ENCODE data around the gene MUS81.

Gene MUS81

DNA sequence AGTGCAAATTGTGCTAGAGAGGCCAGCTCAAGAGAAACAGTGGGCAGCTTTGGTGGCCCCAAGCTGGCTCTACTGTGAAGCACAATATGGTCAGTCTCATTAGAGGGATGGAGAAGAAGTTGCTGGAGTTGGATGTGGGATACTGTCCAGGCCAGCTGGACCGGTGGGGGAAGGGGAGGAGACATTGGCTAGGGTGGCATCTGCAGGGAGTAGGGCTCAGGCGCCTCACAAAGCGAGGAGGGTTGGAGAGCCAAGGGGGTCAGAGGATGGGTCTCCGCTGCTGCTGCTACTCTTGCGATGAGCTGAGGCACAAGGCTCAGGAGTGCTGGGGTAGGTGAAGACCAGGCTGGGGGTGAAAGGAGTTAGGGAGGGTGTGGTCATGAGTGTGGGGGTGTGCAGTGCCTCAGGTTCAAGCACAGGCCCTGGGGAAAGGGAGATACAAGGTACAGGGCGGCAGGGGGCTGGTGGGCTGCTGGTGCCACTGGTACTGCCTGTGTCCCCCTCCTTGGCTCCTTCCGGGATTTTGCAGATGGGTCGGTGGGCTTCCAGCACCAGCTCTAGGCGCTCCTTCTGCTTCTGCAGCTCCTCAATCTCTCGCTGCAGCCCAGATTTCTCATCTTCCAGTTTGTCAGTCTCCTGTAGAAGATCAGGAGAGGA is 32.6 kb downstream of the MUS81 start:
- DNase-seq = no peak

GRCh38 chr11:65894034-65894591 is 33.9 kb downstream of the MUS81 start:
- no peak for DNase-seq

DNA sequence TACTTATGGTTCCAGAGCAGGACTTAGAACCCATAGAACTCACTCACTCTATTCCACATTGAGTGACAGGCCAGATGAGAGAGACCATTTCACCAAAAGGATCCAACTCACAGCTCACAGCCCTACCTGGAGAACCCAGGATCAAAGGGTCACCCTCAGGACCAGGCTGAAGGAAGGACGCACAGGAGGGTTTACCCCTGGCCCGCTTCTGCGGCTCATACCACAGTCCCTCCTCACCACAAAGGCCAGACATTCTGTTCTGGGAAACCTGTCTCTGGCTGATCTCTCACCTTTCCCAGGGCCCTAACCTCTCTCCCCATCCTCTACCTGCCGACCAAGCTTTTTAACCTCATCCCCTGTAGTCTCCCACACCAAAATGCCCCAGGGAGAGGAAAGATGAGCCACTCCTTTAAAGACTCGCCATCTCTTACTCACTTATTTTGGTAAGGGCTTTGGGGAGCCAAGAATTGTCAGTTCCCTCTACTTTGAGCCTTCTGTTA is 35.3 kb downstream of the MUS81 start:
- DNase-seq = no peak

- DNase-seq = no peak
These were observed 36.1 kb downstream of the MUS81 start for GRCh38 chr11:65896034-65896999.

- DNase-seq = no peak
These were observed 36.8 kb downstream of the MUS81 start for GRCh38 chr11:65897020-65897471.

DNA sequence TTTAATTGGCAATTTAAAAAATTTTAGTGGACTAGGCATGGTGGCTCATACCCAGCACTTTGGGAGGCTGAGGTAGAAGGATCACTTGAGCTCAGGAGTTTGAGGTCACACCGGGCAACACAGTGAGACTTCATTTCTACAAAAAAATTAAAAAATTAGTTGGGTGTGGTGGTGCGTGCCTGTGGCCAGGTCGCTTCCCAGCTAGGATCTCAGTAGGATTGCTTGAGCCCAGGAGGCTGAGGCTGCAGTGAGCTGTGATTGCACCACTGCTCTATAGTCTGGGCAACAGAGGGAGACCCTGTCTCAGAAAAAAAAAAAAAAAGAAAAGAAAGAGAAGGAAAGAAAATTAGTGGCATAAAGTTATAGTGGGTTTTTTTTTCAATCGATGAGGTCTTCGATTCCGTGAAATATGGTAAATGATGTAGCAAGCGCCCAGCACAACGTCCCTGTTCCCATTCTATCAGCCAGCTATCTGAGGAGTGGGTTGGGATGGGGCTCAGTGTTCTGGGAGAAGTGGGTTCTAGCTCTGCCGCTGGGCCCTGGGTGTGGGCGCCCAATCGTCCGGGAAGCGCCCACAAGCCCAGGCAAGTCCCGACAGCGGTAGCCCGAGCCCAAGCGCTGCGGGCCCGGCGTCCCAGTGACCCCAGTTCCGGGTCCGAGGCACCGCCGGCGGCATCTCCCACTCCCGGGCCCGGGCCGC is 38.6 kb downstream of the MUS81 start:
- DNase-seq = no peak

- peak; percentile 46 for DNase-seq
These were observed 39.3 kb downstream of the MUS81 start for GRCh38 chr11:65899356-65900124.

GRCh38 chr11:65900125-65900898 is 40.1 kb downstream of the MUS81 start, which contains the start of gene FOSL1:
TSS of gene FOSL1 (minus strand) at chr11:65900388. CDS start at chr11:65900339, 49 bp downstream.
- DNase-seq = peak; percentile 93

- no peak for DNase-seq
These were observed 40.6 kb downstream of the MUS81 start for GRCh38 chr11:65900899-65901180.

GRCh38 chr11:65903068-65903481 is 42.8 kb downstream of the MUS81 start:
- DNase-seq = no peak

DNA sequence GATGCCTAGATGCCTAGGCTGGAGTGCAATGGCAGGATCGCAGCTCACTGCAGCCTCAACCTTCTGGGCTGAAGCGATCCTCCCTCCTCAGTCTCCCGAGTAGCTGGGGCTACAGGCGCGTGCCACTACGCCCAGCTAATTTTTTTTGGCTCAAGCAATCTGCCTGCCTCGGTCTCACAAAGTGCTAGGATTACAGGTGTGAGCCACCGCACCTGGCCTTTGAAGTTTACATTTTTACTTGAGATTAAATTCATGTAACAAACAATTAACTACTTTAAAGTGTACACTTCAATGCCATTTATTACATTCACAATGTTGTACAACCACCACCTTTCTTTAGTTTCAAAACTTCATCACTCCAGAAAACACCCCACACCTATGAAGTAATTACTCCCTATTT is 43.5 kb downstream of the MUS81 start:
- no peak for DNase-seq

DNA sequence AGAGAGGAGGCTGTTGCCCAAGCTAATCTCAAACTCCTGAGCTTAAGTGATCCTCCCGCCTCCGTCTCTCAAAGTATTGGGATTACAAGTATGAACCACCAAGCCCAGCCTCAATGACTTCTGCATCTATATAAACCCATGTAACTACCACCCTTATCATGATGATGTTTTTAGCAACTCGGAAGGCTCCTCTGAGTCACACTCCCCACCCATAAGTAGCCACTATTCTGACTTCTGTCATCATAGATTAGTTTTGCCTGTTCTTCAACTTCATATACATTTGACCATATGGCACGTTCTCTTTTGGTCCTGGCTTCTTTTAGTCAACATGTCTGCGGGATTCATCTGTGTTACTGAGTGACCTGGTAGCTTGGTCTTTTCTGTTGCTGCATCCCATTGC is 46.4 kb downstream of the MUS81 start:
- no peak for DNase-seq

- DNase-seq = no peak
These were observed 47.6 kb downstream of the MUS81 start for GRCh38 chr11:65907878-65908277.

DNA sequence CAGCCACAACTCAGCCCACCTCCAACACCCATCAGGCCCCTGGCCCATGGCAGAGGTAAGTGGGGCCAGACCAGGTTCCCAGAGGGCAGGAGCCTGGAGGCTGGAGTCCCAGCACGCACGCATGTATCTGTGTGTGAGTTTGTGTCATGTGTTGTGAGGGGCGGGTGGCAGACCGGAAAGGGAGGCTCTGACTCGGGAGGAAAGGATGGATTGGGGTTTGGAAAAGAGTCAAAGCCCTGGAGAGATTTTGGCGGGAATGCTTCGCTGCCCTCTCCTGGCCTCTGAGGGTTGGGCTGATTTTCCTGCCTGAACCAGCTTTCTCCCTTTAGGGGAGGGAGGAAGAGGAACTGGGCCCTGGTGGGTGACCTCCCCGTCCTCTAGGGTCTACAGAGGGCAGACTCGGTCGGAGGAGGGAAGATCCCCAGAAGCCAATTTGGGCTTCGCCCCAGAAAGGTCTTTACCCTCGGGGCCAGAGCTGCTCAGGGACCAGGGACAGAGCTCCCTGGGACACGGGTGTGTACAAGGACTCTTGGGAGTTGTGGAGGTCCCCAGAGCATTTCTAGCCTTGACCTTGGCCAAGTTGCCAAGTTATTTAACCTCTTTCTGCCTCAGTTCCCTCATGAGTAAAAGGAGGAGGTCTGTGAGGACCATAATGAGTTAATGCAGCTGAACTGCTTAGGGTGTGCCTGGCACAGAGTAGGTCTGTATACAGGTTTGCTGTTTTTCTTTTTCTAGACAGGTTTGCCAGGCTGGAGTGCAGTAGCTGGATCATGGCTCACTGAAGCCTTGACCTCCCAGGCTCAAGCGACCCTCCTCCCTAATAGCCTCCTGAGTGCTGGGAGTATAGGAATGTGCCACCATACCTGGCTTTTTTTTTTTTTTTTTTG is 51.7 kb downstream of the MUS81 start:
- no peak for DNase-seq

GRCh38 chr11:65912845-65913244 is 52.6 kb downstream of the MUS81 start:
- DNase-seq = no peak

DNA sequence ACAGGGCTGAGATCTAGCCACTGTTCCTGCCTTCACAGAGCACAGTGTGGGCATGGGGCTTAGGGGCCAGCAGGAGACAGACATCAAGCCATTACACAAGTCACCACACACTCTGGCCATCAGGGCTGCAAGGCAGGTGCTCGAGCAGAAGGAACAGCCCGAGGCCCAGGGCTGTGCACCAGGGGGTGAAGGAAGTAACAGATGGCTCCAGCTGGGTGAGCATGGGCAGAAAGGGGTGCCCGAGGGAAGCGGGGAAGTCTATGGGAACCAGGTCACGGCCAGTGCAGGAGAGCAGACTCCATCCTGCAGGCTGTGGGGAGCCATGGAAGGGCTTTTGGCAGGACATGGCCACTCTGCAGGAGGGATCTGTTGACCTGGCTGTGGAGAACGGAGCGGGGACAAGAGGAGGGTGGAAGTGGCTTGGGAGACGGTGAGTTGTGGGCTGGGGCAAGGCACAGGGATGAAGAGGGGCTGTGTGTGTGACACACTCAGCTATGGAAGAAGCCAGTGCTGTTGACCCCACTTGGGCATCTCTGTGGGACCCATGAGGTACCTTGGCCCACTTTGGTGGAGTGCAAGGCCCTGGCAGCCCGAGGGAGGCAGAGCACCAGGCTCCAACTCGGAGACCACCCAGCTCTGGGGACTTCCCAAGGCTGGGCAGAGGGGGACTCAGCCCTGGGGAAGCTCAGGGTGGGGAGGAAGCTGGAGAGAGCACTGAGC is 55.0 kb downstream of the MUS81 start:
- DNase-seq = no peak

DNA sequence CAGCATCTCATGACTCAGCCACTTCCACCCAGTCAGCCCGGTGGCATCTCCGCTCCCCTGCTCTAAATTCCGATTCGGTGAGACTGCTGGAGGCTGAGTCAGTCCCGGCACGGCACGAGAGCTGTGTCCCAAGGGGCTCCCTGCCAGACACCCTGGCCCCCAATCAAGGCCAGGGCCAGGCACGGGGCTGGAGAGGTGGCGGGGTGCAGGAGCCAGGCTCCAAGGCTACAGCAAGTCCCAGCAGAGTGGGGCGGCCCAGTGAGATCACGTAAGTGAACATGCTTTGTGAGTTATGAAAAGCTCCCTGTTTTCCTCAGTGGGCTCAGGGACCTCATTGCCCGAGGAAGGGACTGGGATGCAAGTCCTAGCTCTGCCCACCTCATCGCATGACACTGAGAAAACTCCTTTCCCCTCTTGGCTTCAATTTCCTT is 55.6 kb downstream of the MUS81 start:
- DNase-seq = no peak
